K562 (cell line): Measurements from ENCODE around the gene BCL2L1. TPM values are rescaled to one million over a fixed set of nuclear protein-coding genes. Genes with fewer than 3 reads are reported as not detected.

ENCODE experiments used
- BCOR ChIP-seq: fragments of 450-650 bp; IDR thresholded peaks from 2 replicates; pipeline ENCODE4 v1.6.1; 2016
- CBX3 ChIP-seq, 2 experiments: IDR thresholded peaks; 1 replicate in 1 of 2; 2 replicates in 1 of 2; pipeline ENCODE4 v1.6.1; 2012; ENCODE audit warnings: inconsistent platforms in 2 of 2, low read length in 2 of 2, borderline replicate concordance in 1 of 2, control low read depth in 1 of 2
- CREM ChIP-seq: IDR thresholded peaks from 2 replicates; pipeline ENCODE4 v1.6.1; 2014; ENCODE audit warnings: antibody characterized with exemption, low read depth
- CSDE1 ChIP-seq, 2 experiments: fragments of 450-650 bp; IDR thresholded peaks; 2 replicates each; pipeline ENCODE4 v1.6.1; 2016; ENCODE audit warnings: mild to moderate bottlenecking in 1 of 2
- FOXA1 ChIP-seq: fragments of 450-650 bp; IDR thresholded peaks from 2 replicates; pipeline ENCODE4 v1.6.1; 2016; ENCODE audit warnings: mild to moderate bottlenecking, borderline replicate concordance
- IFI16 ChIP-seq: fragments of 250-450 bp; sonication (Bioruptor Pico); IDR thresholded peaks from 2 replicates; pipeline ENCODE4 v2.1.2; 2022; ENCODE audit warnings: mild to moderate bottlenecking, inconsistent platforms
- MAZ ChIP-seq, 2 experiments: fragments of 450-650 bp in 1 of 2; sonication (generic) in 1 of 2; formaldehyde crosslinking; IDR thresholded peaks in 1 of 2; conservative IDR thresholded peaks in 1 of 2; 2 replicates each; pipeline versions ENCODE4 v1.4.0 to v1.5.0; 2020; ENCODE audit warnings: mild to moderate bottlenecking in 1 of 2, missing genetic modification reagents in 1 of 2
- PHTF2 ChIP-seq: fragments of 250-450 bp; sonication (Bioruptor Pico); IDR thresholded peaks from 2 replicates; pipeline ENCODE4 v1.5.0; 2021; ENCODE audit warnings: mild to moderate bottlenecking
- RFX7 ChIP-seq: fragments of 250-450 bp; sonication (Bioruptor Pico); IDR thresholded peaks from 2 replicates; pipeline ENCODE4 v1.5.1; 2021; ENCODE audit warnings: mild to moderate bottlenecking
- SIN3A ChIP-seq, 2 experiments: fragments of 150-350 bp in 1 of 2; IDR thresholded peaks; 2 replicates each; pipeline ENCODE4 v1.6.1; 2011 to 2016; ENCODE audit warnings: borderline replicate concordance in 2 of 2, low read depth in 2 of 2, low read length in 2 of 2, mild to moderate bottlenecking in 2 of 2, moderate library complexity in 2 of 2; ENCODE audit not compliant: control insufficient read depth in 1 of 2
- SPI1 ChIP-seq: IDR thresholded peaks from 2 replicates; pipeline ENCODE4 v1.6.1; 2011; ENCODE audit warnings: low read depth, low read length, control low read depth, borderline replicate concordance
- ZNF143 ChIP-seq: sonication (generic); formaldehyde crosslinking; IDR thresholded peaks from 2 replicates; pipeline ENCODE4 v1.9.0; 2022; ENCODE audit warnings: mild to moderate bottlenecking, missing genetic modification reagents
- ZNF212 ChIP-seq: fragments of 450-650 bp; formaldehyde crosslinking; IDR thresholded peaks from 2 replicates; pipeline ENCODE4 v1.4.0; 2020; ENCODE audit warnings: mild to moderate bottlenecking
- polyA plus RNA-seq, 8 experiments: library from polyadenylated mRNA; depleted of rRNA in 4 of 8; stranded (reverse) in 5 of 8; unstranded in 3 of 8; fragments of >200 nt; fragmentation: Nextera tagmentation in 2 of 8; fragmentation: Illumina TruSeq in 1 of 8; extraction: Ambion mirVana in 2 of 8; extraction: Trizol in 1 of 8; gene quantifications; 2 replicates each; pipeline versions ENCODE4 v1.2.1 to v1.2.3, GENCODE V29; 2011 to 2014; ENCODE audit warnings: inconsistent platforms in 1 of 8, missing spikeins in 1 of 8
- total RNA-seq, 7 experiments: library from RNA; depleted of rRNA in 6 of 7; stranded (reverse); fragments of >200 nt in 6 of 7; fragmentation: Illumina TruSeq in 2 of 7; extraction: Trizol in 2 of 7; gene quantifications; 2 replicates each; pipeline versions ENCODE4 v1.2.1 to v1.2.3, GENCODE V29; 2011 to 2021; ENCODE audit warnings: low replicate concordance in 1 of 7
- TF ChIP-seq, protein P1 (sequence below): fragments of 150-350 bp; IDR thresholded peaks from 2 replicates; pipeline ENCODE4 v1.6.1; 2014; ENCODE audit warnings: low read depth, mild to moderate bottlenecking, low read length, borderline replicate concordance
- TF ChIP-seq, protein P2 (sequence below), 3 experiments: fragments of 200-800 bp in 1 of 3; fragments of 250-450 bp in 1 of 3; fragments of 450-650 bp in 1 of 3; sonication (Bioruptor Pico) in 1 of 3; sonication (Bioruptor generic) in 1 of 3; formaldehyde crosslinking in 1 of 3; IDR thresholded peaks; 2 replicates each; pipeline versions ENCODE4 v1.6.1 to v1.8.0; 2016 to 2022; ENCODE audit warnings: mild to moderate bottlenecking in 2 of 3, missing genetic modification characterization in 2 of 3, missing compliant biosample characterization in 1 of 3, moderate library complexity in 1 of 3
- TF ChIP-seq, protein P3 (sequence below): fragments of 250-450 bp; sonication (Bioruptor Pico); IDR thresholded peaks from 2 replicates; pipeline ENCODE4 v1.8.0; 2022; ENCODE audit warnings: inconsistent platforms
- TF ChIP-seq, protein P4 (sequence below): sonication (generic); formaldehyde crosslinking; IDR thresholded peaks from 2 replicates; pipeline ENCODE4 v1.5.0; 2020; ENCODE audit warnings: missing genetic modification reagents

BCL2L1 gene
- total and polyA plus RNA-seq, 9 of the 15 experiments (the other 6 are each of a cell fraction or from before 2014, with no cell fraction given), result 3.3 to 182 (median 120) TPM

DNA sequence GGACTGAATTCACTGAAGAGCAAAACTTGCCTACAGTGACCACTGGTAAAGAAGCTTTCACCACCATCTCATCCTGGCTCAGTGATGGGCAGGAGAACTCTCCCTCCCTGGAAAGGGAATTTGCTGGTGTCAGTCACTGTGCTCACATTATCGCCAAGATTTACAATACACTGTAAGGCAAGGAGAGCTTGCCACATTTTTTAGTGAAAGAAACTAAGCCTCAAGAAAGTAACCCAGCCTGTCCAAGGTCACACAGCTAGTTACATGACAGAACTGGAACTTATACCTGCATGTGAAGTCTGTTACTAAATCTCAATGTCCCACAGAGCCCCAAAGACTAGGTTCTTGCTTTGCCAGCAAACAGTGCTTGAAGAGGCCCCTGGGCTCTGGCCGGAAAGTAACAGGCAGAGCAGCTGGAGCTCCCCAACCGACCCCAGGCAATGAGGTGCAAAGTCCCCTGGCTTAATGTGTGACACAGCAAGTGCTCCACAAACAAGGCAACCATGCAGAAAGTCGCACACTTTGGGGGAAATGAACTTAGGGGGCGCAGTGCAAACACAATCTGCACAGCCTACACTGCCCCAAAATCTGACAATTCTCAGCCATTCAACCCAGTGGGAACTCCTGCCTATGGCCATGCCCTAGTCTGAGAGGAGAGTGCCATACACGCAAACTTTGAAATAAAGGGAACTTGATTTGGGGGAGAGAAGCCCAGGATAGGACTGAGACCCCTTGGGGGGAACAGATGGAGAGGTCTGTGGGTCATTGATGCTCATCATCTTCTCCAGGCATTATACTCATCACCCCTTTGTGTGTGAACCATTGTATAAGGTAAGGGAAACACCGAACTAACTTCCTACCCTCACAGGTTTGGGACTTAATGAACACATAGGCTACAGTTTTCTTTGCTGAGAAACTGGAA is 1.9 kb downstream of the BCL2L1 start (continued):
- TF ChIP-seq, protein P1, sequence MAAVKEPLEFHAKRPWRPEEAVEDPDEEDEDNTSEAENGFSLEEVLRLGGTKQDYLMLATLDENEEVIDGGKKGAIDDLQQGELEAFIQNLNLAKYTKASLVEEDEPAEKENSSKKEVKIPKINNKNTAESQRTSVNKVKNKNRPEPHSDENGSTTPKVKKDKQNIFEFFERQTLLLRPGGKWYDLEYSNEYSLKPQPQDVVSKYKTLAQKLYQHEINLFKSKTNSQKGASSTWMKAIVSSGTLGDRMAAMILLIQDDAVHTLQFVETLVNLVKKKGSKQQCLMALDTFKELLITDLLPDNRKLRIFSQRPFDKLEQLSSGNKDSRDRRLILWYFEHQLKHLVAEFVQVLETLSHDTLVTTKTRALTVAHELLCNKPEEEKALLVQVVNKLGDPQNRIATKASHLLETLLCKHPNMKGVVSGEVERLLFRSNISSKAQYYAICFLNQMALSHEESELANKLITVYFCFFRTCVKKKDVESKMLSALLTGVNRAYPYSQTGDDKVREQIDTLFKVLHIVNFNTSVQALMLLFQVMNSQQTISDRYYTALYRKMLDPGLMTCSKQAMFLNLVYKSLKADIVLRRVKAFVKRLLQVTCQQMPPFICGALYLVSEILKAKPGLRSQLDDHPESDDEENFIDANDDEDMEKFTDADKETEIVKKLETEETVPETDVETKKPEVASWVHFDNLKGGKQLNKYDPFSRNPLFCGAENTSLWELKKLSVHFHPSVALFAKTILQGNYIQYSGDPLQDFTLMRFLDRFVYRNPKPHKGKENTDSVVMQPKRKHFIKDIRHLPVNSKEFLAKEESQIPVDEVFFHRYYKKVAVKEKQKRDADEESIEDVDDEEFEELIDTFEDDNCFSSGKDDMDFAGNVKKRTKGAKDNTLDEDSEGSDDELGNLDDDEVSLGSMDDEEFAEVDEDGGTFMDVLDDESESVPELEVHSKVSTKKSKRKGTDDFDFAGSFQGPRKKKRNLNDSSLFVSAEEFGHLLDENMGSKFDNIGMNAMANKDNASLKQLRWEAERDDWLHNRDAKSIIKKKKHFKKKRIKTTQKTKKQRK, result no peak
- no peak for TF ChIP-seq SPI1
- TF ChIP-seq, protein P2, sequence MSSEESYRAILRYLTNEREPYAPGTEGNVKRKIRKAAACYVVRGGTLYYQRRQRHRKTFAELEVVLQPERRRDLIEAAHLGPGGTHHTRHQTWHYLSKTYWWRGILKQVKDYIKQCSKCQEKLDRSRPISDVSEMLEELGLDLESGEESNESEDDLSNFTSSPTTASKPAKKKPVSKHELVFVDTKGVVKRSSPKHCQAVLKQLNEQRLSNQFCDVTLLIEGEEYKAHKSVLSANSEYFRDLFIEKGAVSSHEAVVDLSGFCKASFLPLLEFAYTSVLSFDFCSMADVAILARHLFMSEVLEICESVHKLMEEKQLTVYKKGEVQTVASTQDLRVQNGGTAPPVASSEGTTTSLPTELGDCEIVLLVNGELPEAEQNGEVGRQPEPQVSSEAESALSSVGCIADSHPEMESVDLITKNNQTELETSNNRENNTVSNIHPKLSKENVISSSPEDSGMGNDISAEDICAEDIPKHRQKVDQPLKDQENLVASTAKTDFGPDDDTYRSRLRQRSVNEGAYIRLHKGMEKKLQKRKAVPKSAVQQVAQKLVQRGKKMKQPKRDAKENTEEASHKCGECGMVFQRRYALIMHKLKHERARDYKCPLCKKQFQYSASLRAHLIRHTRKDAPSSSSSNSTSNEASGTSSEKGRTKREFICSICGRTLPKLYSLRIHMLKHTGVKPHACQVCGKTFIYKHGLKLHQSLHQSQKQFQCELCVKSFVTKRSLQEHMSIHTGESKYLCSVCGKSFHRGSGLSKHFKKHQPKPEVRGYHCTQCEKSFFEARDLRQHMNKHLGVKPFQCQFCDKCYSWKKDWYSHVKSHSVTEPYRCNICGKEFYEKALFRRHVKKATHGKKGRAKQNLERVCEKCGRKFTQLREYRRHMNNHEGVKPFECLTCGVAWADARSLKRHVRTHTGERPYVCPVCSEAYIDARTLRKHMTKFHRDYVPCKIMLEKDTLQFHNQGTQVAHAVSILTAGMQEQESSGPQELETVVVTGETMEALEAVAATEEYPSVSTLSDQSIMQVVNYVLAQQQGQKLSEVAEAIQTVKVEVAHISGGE (CRISPR knock-in tag; IDR thresholded peaks at IDR 0.05), result no peak
- TF ChIP-seq MAZ (CRISPR knock-in tag; conservative IDR thresholded peaks at IDR 0.05 in 1 of 2, IDR thresholded peaks at IDR 0.05 in 1 of 2), result no peak
- no peak for TF ChIP-seq CSDE1 (IDR thresholded peaks at IDR 0.05)
- 0 out of 4 replicates have a peak, but pooled peaks of 1 of the 2 experiments have one; percentile 49 for TF ChIP-seq SIN3A (IDR thresholded peaks at IDR 0.05; ENCODE audit: borderline replicate concordance in 2 of 2, control insufficient read depth in 1 of 2, low read depth in 2 of 2, low read length in 2 of 2)
- TF ChIP-seq, protein P3, sequence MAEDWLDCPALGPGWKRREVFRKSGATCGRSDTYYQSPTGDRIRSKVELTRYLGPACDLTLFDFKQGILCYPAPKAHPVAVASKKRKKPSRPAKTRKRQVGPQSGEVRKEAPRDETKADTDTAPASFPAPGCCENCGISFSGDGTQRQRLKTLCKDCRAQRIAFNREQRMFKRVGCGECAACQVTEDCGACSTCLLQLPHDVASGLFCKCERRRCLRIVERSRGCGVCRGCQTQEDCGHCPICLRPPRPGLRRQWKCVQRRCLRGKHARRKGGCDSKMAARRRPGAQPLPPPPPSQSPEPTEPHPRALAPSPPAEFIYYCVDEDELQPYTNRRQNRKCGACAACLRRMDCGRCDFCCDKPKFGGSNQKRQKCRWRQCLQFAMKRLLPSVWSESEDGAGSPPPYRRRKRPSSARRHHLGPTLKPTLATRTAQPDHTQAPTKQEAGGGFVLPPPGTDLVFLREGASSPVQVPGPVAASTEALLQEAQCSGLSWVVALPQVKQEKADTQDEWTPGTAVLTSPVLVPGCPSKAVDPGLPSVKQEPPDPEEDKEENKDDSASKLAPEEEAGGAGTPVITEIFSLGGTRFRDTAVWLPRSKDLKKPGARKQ (CRISPR knock-in tag), result no peak
- TF ChIP-seq CREM, result peak; percentile 32; the same call in 1 of the 2 replicates
- no peak for TF ChIP-seq IFI16 (CRISPR knock-in tag)
- TF ChIP-seq ZNF143 (CRISPR knock-in tag), result no peak
- no peak for TF ChIP-seq CBX3 (IDR thresholded peaks at IDR 0.05; ENCODE audit: borderline replicate concordance in 1 of 2, low read length in 2 of 2)
- no peak for TF ChIP-seq FOXA1
- TF ChIP-seq, protein P4, sequence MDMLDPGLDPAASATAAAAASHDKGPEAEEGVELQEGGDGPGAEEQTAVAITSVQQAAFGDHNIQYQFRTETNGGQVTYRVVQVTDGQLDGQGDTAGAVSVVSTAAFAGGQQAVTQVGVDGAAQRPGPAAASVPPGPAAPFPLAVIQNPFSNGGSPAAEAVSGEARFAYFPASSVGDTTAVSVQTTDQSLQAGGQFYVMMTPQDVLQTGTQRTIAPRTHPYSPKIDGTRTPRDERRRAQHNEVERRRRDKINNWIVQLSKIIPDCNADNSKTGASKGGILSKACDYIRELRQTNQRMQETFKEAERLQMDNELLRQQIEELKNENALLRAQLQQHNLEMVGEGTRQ (CRISPR knock-in tag), result no peak
- 0 out of 2 replicates have a peak, but pooled peaks have one; percentile 26 for TF ChIP-seq PHTF2 (CRISPR knock-in tag)
- no peak for TF ChIP-seq ZNF212 (CRISPR knock-in tag)
- no peak for TF ChIP-seq RFX7 (CRISPR knock-in tag)
- TF ChIP-seq BCOR, result no peak
